ENCODE measurements around the gene PNPLA5.

- TF ChIP-seq CTCF (IDR thresholded peaks at IDR 0.05; ENCODE audit: insufficient read depth, low read length, poor library complexity, severe bottlenecking) (no peak), EZH2phosphoT487 (conservative IDR thresholded peaks at IDR 0.05; ENCODE audit: low read length) (no peak)
These were observed 49.6 kb upstream of the PNPLA5 start for GRCh38 chr22:43941449-43941848.
